ENCODE data around the gene DAZAP1.

The DAZAP1 gene

GRCh38 chr19:1471010-1471514 lies 63.7 kb downstream of the DAZAP1 start:
- no peak for TF ChIP-seq CTCF (IDR thresholded peaks at IDR 0.05)
- Histone ChIP-seq H3K4me3 (peak overlapping the region; percentile 69), H3K27ac (no peak overlapping the region)
- DNase-seq (ENCODE audit: low spot score): no peak

- Histone ChIP-seq H3K4me3 (peak overlapping the region; percentile 69), H3K27ac (no peak overlapping the region)
- TF ChIP-seq CTCF (IDR thresholded peaks at IDR 0.05): no peak
- no peak for DNase-seq (ENCODE audit: low spot score)
These were observed 64.3 kb downstream of the DAZAP1 start for GRCh38 chr19:1471515-1472160.

DNA sequence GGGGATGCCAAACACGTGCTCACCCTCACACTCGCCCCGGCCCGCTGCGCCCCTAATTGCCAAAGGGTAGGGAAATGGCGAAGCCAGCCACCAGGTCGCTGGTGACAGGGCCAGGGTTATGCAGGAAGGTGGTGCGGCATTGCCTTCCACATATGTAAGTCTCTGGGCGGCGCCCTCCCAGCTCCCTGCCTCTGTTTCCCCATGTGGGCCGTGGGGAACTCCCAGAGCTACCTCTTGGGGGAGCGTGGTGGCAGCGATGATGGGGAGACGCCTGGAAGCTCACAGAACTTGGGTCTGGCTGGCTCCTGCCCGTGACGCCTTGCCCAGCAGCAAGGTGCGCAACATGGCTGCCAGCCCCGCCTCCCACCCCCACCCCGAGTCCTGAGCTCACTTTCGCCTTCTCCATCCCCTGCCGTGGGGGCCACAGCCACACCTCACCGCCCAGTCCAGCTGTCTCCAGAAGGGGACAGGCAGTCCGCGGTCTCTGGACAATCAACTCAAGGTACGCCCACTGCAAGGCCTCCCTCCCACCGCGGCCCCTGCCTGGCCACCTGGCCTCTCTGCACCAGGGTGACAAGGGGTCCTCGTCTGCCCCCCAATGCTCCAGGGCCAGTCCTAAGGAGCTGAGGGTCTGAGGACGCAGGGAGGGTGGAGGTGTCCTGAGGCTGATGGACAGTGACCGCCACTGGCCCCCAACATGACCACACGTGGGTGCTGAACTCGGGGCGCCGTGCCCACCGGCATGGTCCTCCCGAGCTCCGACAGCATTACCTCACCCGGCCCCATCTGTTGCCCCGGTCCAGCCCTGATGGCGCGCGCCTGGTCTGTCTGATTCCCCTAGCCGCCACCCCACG lies 65.1 kb downstream of the DAZAP1 start:
- no peak overlapping the region for H3K27ac ChIP-seq
- TF ChIP-seq CTCF (IDR thresholded peaks at IDR 0.05): no peak
- no peak for DNase-seq (ENCODE audit: low spot score)
- H3K4me3 ChIP-seq: no peak overlapping the region

GRCh38 chr19:1473085-1473851 lies 65.9 kb downstream of the DAZAP1 start:
- H3K27ac ChIP-seq: no peak overlapping the region
- no peak for TF ChIP-seq CTCF (IDR thresholded peaks at IDR 0.05)
- no peak overlapping the region for H3K4me3 ChIP-seq
- no peak for DNase-seq (ENCODE audit: low spot score)

DNA sequence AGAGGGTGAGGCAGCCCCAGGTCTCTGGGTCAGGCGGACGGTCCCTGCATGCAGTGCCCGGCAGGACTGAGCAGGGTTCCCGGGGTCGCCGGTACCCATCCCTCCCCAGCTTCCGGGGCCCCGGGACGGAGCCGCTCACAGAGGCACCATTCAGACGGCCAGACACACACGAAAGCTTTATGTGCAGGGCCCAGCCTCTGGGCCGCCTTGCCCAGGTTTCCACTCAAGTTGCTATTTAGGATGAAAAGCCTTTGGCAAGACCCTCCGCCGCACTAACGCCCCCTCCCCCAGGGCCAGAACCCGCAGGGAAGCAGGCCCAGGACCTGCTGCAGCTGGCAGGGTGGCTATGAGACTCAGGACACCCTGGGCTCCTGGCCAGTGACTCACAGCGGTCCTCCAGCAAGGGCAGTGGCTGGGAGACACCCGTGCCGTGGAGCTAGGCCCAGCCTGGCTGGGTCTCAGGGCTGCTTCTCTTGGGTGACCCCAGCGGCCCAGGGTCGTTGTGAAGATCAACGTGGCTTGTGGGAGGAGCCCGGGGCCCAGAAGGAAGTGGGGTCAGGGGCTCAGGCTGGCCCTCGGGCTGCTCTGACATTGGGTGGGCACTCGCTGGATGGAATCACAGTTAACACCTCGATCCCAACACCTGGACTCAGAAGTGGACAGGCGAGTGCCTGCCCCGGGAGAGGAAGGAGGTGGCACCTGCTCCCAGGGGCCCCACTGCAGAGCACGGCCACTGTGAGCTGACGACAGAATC lies 66.8 kb downstream of the DAZAP1 start:
- Histone ChIP-seq H3K27ac (no peak overlapping the region), H3K4me3 (no peak overlapping the region)
- no peak for DNase-seq (ENCODE audit: low spot score)
- no peak for TF ChIP-seq CTCF (IDR thresholded peaks at IDR 0.05)

GRCh38 chr19:1474765-1475351 lies 67.5 kb downstream of the DAZAP1 start:
- Histone ChIP-seq H3K4me3 (no peak overlapping the region), H3K27ac (no peak overlapping the region)
- no peak for DNase-seq (ENCODE audit: low spot score)
- no peak for TF ChIP-seq CTCF (IDR thresholded peaks at IDR 0.05)

Measured in coronary artery (tissue), 2 donors.